Neural cell (in vitro differentiated cells): ENCODE data around the gene CRYBB3. TPM values are rescaled to one million over a fixed set of nuclear protein-coding genes. Genes with fewer than 3 reads are reported as not detected.
"Not testable (repeated sequence)": the region's sequence is repeated elsewhere in the genome, so short reads cannot be mapped to it uniquely, and the experiment has no call there.

Experiments
- H2AFZ ChIP-seq: fragments of 200-600, 300-800 bp; sonication (generic), shearing (Covaris generic); 2 replicates; pipeline ENCODE4 v1.6.0; 2014; ENCODE audit warnings: low read depth, mild to moderate bottlenecking, antibody characterized with exemption, low read length, moderate library complexity
- H3F3A ChIP-seq: fragments of 200-600 bp; shearing (Covaris generic); 2 replicates; pipeline ENCODE4 v1.6.1; 2016; ENCODE audit warnings: mild to moderate bottlenecking, moderate library complexity, mixed read lengths, antibody characterized with exemption, low read length; ENCODE audit not compliant: insufficient read depth, poor library complexity, severe bottlenecking
- H3K27ac ChIP-seq: fragments of 200-600, 300-800 bp; sonication (generic), shearing (Covaris generic); 2 replicates; pipeline ENCODE4 v1.5.1; 2014; ENCODE audit warnings: mild to moderate bottlenecking, low read length, moderate library complexity
- H3K27me3 ChIP-seq: fragments of 300-800, 200-600 bp; sonication (generic), shearing (Covaris generic); 2 replicates; pipeline ENCODE4 v1.6.0; 2014; ENCODE audit warnings: mild to moderate bottlenecking, low read depth, low read length, moderate library complexity; ENCODE audit not compliant: insufficient read depth
- H3K36me3 ChIP-seq: fragments of 300-800, 200-600 bp; sonication (generic), shearing (Covaris generic); 2 replicates; pipeline ENCODE4 v1.5.1; 2014; ENCODE audit warnings: mild to moderate bottlenecking, antibody characterized with exemption, low read length, moderate library complexity; ENCODE audit not compliant: insufficient read depth
- H3K4me2 ChIP-seq: fragments of 300-800, 200-600 bp; sonication (generic), shearing (Covaris generic); 2 replicates; pipeline ENCODE4 v1.6.0; 2014; ENCODE audit warnings: mild to moderate bottlenecking, low read length
- H3K4me3 ChIP-seq: fragments of 300-800, 200-600 bp; sonication (generic), shearing (Covaris generic); 2 replicates; pipeline ENCODE4 v1.5.1; 2014; ENCODE audit warnings: mild to moderate bottlenecking, low read length, moderate library complexity
- H3K79me2 ChIP-seq: fragments of 200-600 bp; shearing (Covaris generic); replicated peaks from 2 replicates; pipeline ENCODE4 v1.6.0; 2014; ENCODE audit warnings: mild to moderate bottlenecking, low read length, moderate library complexity; ENCODE audit not compliant: insufficient read depth
- H3K9ac ChIP-seq: fragments of 300-800, 200-600 bp; sonication (generic), shearing (Covaris generic); 2 replicates; pipeline ENCODE4 v1.6.1; 2016; ENCODE audit warnings: mild to moderate bottlenecking, low read length, mixed read lengths
- H3K9me2 ChIP-seq: fragments of 200-600 bp; shearing (Covaris generic); 2 replicates; pipeline ENCODE4 v1.6.1; 2016; ENCODE audit warnings: mild to moderate bottlenecking, low read length, mixed read lengths; ENCODE audit not compliant: insufficient read depth
- H3K9me3 ChIP-seq: fragments of 200-600, 300-800 bp; sonication (generic), shearing (Covaris generic); 2 replicates; pipeline ENCODE4 v1.6.1; 2016; ENCODE audit warnings: mild to moderate bottlenecking, mixed run types, low read length, moderate library complexity, mixed read lengths
- H4K20me1 ChIP-seq: fragments of 200-600 bp; shearing (Covaris generic); 2 replicates; pipeline ENCODE4 v1.6.1; 2016; ENCODE audit warnings: mild to moderate bottlenecking, mixed run types; ENCODE audit not compliant: insufficient read depth
- CTCF ChIP-seq: fragments of 450-650 bp; IDR thresholded peaks from 2 replicates; pipeline ENCODE4 v1.5.1; 2014; ENCODE audit warnings: antibody characterized with exemption, mild to moderate bottlenecking, moderate library complexity; ENCODE audit not compliant: poor library complexity, severe bottlenecking
- EP300 ChIP-seq: fragments of 450-650 bp; conservative IDR thresholded peaks from 2 replicates; pipeline ENCODE4 v1.6.1; 2014; ENCODE audit warnings: antibody characterized with exemption, mild to moderate bottlenecking, moderate library complexity; ENCODE audit not compliant: poor library complexity, severe bottlenecking
- MXI1 ChIP-seq: fragments of 450-650 bp; conservative IDR thresholded peaks from 2 replicates; pipeline ENCODE4 v1.6.1; 2014; ENCODE audit warnings: antibody characterized with exemption, mild to moderate bottlenecking; ENCODE audit not compliant: poor library complexity, severe bottlenecking
- RAD21 ChIP-seq: fragments of 450-650 bp; conservative IDR thresholded peaks from 2 replicates; pipeline ENCODE4 v1.6.1; 2014; ENCODE audit warnings: antibody characterized with exemption, mild to moderate bottlenecking, moderate library complexity
- polyA plus RNA-seq: library from polyadenylated mRNA; depleted of rRNA; stranded (reverse); fragments of >200 nt; gene quantifications from 2 replicates; pipeline ENCODE4 v1.2.3, GENCODE V29; 2014
- small RNA-seq, 3 experiments: library from RNA; depleted of rRNA; stranded (forward); fragments of <200 nt; gene quantifications; one replicate each; pipeline ENCODE3, GENCODE V24; 2012
- TF ChIP-seq, protein P1 (sequence below): IDR thresholded peaks from 2 replicates; pipeline ENCODE4 v1.6.1; 2012; ENCODE audit warnings: borderline replicate concordance

CRYBB3 gene
- polyA plus RNA-seq, 1 donor from 2014 or later, result not detected

DNA sequence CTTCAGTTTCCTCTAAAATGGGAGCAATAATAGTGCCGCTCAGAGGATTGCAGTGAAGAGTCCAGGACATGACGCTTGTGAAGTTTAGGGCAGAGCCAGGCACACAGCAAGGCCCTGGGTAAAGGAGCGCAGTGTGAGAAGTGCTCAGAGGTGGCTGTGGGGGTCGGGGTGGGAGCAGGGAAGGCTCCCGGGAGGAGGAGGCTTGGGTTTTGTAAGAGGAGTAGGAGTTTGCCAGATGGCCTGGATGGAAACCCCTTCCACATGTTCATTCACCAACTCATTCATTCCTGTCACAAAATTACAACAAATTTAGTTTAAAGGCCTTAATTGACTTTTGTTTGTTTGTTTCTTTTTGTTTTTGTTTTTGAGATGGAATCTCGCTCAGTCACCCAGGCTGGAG lies 36.8 kb downstream of the CRYBB3 start:
- no peaks in the 10 kb centered on the region for H4K20me1 ChIP-seq
- no peaks in the 10 kb centered on the region for H3K27me3 ChIP-seq
- H3K9me3 ChIP-seq, result no peaks in the 10 kb centered on the region
- no peak overlapping the region for H3K4me2 ChIP-seq
- H3F3A ChIP-seq, result no peaks in the 10 kb centered on the region
- H3K4me3 ChIP-seq, result no peak overlapping the region
- no peaks in the 10 kb centered on the region for H3K79me2 ChIP-seq
- H2AFZ ChIP-seq, result no peak overlapping the region
- TF ChIP-seq RAD21 (no peak), CTCF (no peak)
- H3K9ac ChIP-seq, result no peak overlapping the region
- no peaks in the 10 kb centered on the region for H3K36me3 ChIP-seq
- H3K9me2 ChIP-seq, result no peaks in the 10 kb centered on the region
- H3K27ac ChIP-seq, result no peak overlapping the region

DNA sequence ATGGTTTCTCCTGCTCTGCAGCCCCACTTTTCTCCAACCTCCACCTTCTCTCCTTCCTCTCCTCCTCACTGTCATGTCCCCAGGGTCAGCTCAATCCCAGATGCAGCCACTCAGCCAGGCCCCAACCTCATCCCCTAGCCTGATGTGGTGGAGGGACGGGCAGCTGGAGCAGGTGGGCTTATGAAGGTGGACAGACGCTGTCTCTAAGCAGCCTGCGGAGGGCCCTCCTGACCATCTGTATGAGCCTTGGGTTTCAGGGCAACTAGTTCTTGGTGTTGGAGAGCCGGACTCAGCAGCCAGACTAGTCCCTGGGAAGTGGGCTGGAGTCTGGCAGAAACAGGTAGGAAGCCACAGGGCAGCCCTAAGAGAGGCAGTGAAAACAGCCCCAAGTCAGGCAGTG lies 37.8 kb downstream of the CRYBB3 start:
- H3K9me3 ChIP-seq, result no peaks in the 10 kb centered on the region
- no peak overlapping the region for H3K4me3 ChIP-seq
- H3K36me3 ChIP-seq, result no peaks in the 10 kb centered on the region
- H3K4me2 ChIP-seq, result no peak overlapping the region
- no peaks in the 10 kb centered on the region for H3K9me2 ChIP-seq
- H4K20me1 ChIP-seq, result no peaks in the 10 kb centered on the region
- no peaks in the 10 kb centered on the region for H3F3A ChIP-seq
- no peaks in the 10 kb centered on the region for H3K79me2 ChIP-seq
- no peak overlapping the region for H2AFZ ChIP-seq
- TF ChIP-seq, protein P1, sequence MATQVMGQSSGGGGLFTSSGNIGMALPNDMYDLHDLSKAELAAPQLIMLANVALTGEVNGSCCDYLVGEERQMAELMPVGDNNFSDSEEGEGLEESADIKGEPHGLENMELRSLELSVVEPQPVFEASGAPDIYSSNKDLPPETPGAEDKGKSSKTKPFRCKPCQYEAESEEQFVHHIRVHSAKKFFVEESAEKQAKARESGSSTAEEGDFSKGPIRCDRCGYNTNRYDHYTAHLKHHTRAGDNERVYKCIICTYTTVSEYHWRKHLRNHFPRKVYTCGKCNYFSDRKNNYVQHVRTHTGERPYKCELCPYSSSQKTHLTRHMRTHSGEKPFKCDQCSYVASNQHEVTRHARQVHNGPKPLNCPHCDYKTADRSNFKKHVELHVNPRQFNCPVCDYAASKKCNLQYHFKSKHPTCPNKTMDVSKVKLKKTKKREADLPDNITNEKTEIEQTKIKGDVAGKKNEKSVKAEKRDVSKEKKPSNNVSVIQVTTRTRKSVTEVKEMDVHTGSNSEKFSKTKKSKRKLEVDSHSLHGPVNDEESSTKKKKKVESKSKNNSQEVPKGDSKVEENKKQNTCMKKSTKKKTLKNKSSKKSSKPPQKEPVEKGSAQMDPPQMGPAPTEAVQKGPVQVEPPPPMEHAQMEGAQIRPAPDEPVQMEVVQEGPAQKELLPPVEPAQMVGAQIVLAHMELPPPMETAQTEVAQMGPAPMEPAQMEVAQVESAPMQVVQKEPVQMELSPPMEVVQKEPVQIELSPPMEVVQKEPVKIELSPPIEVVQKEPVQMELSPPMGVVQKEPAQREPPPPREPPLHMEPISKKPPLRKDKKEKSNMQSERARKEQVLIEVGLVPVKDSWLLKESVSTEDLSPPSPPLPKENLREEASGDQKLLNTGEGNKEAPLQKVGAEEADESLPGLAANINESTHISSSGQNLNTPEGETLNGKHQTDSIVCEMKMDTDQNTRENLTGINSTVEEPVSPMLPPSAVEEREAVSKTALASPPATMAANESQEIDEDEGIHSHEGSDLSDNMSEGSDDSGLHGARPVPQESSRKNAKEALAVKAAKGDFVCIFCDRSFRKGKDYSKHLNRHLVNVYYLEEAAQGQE, result no peak
- TF ChIP-seq EP300 (no peak), MXI1 (no peak)
- no peak overlapping the region for H3K9ac ChIP-seq
- no peak overlapping the region for H3K27ac ChIP-seq
- H3K27me3 ChIP-seq, result no peaks in the 10 kb centered on the region

GRCh38 chr22:25238058-25238457 lies 38.4 kb downstream of the CRYBB3 start:
- H3K27ac ChIP-seq, H3K36me3 ChIP-seq, H3K79me2 ChIP-seq, H3K9me2 ChIP-seq, H3K9me3 ChIP-seq, H3K9ac ChIP-seq, H3K4me2 ChIP-seq, H4K20me1 ChIP-seq, H3K4me3 ChIP-seq, H3F3A ChIP-seq, H3K27me3 ChIP-seq, H2AFZ ChIP-seq: not testable (repeated sequence)

- H3K27me3 ChIP-seq, H3F3A ChIP-seq, H3K9me2 ChIP-seq, H3K36me3 ChIP-seq, H3K4me3 ChIP-seq, H2AFZ ChIP-seq, H3K27ac ChIP-seq, H3K79me2 ChIP-seq, H3K9me3 ChIP-seq, H3K4me2 ChIP-seq, H3K9ac ChIP-seq, H4K20me1 ChIP-seq: not testable (repeated sequence)
Observed at GRCh38 chr22:25255169-25255568, 55.5 kb downstream of the CRYBB3 start.

Small RNA genes within 50 kb of the gene (small RNA-seq; reads per million reads assigned to genes)
- 0 reads per million in 3 experiments for gene Z99916.2

Other genes with a start within 250 kb of the CRYBB3 start
- gene KIAA1671, start 247.1 kb upstream of the CRYBB3 start, polyA plus RNA-seq, result 3.0 and 4.0 TPM in 2 replicates
- 2.4 TPM in 1 of 2 replicates, not detected in the other for gene CRYBB2, start 19.8 kb downstream of the CRYBB3 start, polyA plus RNA-seq